ENCODE results near the gene OTOA.

- TF ChIP-seq POLR2AphosphoS5 (IDR thresholded peaks at IDR 0.05; ENCODE audit: low read depth, low read length) = 0 out of 2 replicates have a peak, but pooled peaks have one; percentile 20
- TF ChIP-seq TAF1 (IDR thresholded peaks at IDR 0.05; ENCODE audit: borderline replicate concordance, low read depth, low read length) = no peak
These were observed 16.8 kb upstream of the OTOA start for GRCh38 chr16:21646721-21647561.
